GM21737 (cell line): ENCODE results near the gene KCNH1.
"Not testable (repeated sequence)": the region's sequence is repeated elsewhere in the genome, so short reads cannot be mapped to it uniquely, and the experiment has no call there.

Experiments used
- ATAC-seq: cut with Tn5 transposase; IDR thresholded peaks from one replicate; pipeline ENCODE4 v1.9.1; 2021; ENCODE audit warnings: mild to moderate bottlenecking, moderate library complexity; ENCODE audit not compliant: unreplicated experiment

The KCNH1 gene

DNA sequence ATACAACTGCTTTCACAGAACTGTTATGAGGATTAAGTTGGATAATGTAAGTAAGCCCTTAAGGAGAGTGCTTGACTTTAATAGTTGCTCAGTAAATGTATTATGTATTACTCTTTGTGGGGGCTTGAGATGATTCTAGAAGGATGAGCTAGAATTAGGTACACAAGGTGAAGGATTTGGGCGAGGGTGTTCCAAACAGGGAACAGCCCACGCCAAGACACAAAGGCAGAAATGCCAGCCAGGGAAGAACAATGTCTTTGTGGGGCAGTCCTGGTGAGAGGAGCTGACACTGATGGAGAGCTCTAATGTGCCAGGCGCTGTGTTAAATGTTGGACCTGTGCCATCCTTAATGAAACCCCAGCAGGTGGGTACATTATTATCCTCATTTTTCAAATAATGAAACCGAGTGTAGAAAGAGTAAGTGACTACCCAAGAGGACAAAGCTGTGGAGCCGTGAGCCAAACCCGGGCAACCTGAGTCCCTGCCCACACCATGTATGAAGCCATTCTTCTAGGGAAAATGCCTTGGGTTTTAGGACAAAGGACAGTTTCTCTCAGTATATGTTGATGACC, 442.8 kb downstream of the KCNH1 start:
- no peak for ATAC-seq

DNA sequence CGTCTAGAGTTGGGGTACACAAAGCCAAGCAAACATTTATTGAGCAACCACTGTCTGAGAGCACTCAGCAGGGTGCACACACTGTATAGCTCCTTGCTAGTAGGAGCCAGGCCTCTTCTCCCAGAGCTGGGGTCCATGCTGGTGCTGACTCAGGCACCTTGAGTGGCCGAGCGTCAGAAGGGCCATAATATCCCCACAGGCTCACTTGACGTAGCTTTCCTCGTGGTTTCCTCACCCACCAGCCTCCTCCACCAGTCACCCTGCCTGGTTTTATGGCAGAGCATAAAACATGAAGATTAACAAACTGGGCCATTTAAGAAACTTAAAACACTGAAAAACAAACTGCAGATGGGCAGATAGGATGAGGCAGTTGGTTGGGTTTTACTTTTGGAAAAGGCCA, 443.7 kb downstream of the KCNH1 start:
- ATAC-seq = no peak

DNA sequence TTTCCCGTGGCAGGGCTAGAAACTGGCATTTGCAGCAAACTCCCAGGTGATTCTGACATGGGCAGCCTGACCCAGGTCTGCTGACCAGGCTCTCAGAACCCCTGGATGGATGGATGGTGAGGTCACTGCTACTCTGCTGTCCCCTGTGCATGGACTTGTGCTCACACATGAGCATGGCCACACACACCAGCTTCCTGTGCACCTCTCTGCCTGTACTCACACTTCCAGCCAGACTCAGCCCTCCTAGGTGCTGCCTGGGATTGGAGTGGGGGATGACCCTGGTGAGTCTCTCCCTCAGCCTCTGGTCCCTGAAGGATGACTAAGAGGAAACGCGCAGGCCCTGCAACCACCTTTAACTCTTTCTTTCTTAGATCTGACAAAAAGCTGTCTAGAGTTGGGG, 444.1 kb downstream of the KCNH1 start:
- no peak for ATAC-seq

DNA sequence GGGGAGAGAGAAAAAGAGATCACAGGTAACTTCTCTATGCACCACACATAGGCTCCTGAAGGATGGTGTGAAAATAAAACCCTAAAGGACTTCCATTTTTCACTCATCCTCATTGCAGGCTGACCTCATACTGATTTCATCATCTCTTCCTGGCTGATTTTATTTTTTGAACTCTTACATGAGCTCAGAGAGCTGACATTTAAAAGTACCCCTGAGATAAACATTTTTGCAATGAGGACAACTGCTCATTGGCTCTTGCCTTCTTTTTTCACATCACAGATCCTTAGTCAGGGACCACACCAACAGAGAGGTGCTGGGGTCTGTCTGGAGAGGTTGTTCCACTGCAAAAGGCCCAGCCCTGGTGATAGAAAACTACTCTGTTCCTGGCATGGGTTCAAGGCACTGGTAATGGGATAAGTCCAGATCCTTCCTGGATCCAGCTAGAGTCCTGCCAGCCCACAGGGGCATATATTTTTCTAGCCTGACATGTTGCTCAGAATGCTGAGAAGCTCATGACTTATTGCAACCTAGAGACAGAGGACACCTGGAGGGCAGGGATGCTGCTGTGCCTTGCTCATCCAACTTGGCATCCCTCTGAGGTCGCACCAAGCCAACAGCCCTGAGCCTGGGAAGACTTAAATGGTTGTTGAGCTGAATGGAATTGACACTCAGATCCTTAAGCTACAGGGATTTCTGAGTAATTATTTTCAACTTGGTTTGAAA, 445.3 kb downstream of the KCNH1 start:
- ATAC-seq = no peak

DNA sequence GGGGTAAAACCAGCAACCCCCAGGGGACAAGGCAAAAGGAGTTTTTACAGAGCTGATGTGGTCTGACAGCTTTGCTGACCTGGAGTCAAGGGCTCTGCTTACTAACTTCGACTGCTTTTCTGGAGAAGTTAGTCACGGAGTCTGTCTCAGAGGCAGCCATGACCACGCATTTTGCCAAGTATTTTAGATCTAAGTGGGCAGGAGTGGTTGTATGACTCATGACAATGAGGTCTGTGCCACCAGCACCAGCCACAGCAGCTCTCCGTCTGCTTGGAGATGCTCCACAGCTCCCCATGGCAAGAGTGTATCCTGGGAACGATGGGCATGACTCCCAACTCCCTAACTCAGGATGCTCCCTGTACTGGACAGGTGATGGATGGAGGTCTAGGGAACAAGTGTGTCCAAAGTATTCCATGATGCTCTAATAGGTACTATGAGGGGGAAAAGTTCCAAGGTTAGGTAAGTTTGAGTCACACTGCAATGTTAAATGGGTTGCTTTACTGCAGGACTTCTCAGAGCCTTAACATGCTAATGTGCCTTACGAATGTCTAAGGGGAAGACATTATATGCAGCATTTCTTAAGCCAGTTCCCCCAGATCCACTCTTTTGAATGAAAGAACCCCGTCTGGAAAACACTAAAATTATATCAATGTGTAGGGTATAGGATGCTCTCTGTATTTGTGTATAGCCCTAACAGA, 446.2 kb downstream of the KCNH1 start:
- ATAC-seq = no peak

DNA sequence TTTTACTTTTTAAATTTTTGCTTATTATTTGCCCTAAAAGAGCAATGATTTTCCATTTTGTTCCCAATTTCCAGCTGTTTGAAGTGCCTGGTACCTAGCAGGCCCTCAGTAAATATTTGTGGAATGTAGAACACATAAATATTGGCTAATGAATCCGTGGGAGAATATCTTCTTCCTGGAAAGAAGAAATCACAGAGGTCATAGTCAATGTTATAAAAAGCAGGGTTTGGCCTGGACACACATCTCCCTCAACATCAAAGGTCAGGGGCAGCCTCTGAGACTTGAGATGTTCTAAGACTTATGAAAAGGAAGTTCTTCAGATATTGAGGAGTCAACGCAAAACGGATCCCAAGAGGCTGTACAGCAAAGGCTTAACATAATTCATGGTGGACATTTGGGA, 447.1 kb downstream of the KCNH1 start:
- ATAC-seq = no peak

DNA sequence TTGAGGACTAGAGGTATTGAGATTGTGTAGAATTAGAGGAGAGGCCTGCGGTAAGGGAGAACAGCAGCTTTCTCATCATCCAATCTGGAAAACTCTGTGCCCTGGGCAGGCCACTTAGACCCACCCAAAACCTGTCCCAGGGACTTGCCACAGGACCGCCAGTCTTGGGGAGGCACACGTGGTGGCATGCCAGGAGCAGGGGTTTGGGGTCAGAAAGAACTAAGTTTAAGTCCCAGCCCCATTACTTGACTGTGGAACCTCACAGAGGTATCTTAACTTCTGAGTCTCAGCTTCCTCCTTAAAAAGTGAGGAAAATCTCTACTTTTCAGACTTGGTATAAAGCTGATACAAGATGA, 448.7 kb downstream of the KCNH1 start:
- no peak for ATAC-seq

DNA sequence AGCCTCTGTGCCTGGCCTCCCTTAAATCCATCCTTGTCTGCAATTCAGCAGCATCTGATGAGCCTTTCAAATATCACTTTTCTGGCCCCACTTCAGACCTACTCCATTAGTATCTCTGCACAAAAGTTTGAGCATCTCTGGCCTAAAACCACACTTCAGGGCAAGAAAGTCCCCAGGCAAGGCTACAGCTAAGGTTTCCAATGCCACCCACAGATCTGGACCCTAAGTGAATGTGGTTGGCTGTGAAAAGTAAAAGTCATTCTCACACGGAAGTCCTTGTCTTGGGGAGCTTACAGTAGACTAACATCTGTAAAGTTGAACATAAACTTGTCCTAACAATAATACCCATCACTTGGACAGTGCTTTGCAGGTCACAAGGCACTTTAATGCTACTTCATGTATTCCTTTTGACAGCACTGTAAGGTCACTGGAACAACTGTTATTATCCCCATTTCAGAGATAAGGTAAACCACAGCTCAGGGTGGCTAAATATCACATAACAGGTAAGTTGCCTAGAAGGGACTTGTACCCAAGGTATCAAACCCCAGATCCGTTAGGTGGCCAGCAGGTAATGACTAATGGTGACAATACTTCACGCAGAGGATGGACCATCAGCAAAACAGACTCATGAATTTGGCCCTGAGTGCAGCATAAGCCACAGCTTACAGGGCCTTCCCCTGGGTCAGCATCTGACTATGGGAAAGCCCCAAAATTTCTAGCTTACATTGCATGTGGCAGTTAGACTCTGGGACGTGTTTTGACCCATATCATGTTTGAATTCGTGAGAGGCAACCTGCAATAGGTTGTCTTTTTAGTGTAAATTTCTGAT, 449.3 kb downstream of the KCNH1 start:
- ATAC-seq = peak; percentile 72

DNA sequence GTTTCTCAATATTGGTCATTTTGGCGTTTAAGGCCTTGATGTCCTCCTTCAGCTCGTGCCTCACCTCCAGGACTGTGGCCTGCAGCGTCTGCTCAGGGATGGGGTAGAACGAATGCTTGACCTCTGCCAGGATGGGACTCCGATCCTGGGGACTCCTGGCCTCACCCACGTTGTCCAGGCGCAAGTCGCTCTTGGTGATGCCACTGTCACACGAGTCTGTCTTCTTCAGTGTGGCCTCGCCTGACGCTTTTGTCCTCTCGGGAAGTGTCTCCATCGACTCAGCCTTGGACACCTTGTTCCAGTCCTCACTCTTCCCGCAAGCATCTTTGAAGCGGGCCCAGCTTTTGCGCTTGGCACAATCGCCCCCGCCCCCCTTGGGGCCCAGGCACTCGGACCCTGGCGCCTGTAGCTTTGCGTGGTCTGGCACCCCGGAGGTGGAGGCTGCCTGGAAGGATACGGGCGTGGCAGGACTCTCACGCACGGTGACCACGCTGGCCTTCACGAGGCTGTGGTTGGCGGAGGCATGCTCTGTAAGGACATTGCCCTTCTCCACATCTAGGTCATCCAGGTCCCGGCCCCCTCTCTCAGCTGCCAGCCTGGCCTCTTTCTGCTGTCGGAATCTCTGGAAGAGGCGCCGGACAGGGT, 450.4 kb downstream of the KCNH1 start:
- no peak for ATAC-seq

DNA sequence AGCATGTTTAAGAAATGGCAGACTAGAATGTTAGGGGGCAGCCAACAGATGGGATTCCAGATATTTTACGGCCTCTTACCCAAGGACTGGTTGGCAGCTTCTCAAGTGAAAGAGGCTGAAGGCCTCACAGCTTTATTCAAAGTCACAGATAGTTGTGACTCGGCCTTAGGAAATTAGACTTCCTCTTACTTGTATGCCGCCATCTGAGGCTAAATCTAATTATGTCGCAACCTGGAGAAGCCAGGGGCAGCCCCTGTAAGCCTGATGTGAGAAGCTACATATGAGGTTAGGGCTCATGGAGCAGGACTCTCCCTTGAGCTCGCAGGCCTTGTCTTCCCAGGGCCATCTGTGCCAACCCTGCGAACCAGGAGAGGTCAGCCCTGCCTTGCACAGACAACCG, 452.8 kb downstream of the KCNH1 start:
- ATAC-seq = no peak

DNA sequence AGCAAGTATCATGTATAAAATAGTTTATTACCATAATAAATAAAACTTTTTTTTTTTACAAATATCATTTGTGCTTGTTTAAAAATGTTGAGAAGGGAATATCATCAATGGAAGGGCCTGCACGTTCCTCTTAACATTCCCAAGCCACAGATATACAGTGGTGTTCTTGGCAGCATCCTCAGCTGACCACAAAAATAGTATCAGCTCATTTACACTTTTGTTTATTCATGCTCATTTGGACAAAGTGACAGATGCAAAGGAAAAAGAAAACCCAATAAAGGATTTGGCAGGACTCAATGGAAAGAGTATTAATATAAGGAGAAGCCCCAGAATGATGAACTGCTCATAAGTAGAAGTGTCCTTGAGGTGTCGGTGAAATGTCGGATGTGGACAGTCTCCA, 455.6 kb downstream of the KCNH1 start:
- ATAC-seq = no peak

DNA sequence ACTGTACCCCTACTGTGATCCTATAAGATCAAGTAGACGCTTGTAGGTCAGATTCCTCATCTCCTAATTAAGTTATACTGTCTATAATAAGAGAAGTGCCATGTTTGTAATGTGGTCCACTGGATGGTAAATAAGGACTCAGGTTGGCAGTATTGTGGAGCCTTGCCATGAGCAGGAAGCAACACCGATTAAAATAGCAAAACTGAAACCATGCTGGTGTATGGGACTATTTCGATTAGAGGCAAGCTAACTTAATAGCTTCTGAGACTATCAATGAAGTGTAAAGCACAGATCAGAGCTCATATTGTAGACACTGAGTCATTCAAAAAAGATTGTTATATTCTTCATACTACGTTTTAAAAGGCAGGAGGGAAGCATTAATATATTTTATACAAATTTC, 456.4 kb downstream of the KCNH1 start:
- ATAC-seq = no peak

DNA sequence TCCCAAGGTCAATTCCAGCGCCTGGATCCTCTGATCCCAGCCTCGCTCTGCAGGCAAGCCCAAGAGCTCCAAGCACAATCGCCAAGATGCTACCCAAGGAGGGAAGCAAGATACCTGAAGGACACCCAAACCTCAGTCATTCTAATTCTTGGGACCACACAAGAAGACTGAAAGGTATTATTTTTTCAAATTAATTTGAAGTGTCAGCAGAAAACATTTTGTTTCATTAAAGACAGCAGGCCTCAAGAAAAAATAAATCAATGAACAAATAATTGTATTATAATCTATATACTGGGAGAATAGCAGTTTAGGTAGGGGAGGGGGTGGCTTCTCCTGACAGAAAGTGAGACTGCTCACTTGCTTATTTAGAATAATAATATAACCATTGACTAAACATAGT, 457.4 kb downstream of the KCNH1 start:
- no peak for ATAC-seq

DNA sequence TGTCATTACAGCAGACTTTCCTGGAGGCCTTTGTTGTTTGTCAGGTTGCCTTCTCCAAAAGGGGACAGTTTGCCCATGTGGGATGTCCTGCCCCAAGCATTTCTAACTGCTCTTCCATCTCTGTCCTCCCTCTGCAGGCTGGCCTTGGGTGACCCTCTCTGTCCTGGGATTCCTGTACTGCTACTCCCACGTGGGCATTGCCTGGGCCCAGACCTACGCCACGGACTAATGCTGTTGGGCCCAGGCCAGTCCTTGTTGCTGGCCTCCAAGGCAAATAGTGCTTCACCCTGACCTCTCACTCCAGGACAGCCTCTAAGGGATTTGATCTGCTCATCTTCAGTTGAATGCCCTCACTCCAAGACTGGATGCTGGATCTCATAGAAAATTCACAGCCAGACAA, 459.8 kb downstream of the KCNH1 start:
- ATAC-seq = no peak

DNA sequence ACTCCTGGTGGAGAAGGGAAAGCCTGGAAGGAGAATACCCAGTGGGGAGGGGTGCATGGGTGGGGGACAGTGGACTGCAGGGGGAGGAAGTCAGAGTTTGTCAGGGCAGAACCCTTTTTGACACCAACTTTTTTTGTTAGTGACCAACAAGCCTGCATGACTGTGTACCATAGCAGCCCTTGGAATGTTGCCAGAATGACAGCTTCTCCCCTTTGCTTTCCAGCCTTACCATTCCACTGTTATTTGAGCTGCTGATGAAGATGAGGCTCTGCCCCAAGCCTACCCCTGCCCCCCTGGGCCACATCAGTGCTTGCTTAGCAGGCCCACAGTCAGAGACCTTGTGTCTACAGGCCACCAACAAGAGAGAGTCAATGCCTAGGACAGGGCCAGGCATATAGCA, 464.0 kb downstream of the KCNH1 start:
- no peak for ATAC-seq

DNA sequence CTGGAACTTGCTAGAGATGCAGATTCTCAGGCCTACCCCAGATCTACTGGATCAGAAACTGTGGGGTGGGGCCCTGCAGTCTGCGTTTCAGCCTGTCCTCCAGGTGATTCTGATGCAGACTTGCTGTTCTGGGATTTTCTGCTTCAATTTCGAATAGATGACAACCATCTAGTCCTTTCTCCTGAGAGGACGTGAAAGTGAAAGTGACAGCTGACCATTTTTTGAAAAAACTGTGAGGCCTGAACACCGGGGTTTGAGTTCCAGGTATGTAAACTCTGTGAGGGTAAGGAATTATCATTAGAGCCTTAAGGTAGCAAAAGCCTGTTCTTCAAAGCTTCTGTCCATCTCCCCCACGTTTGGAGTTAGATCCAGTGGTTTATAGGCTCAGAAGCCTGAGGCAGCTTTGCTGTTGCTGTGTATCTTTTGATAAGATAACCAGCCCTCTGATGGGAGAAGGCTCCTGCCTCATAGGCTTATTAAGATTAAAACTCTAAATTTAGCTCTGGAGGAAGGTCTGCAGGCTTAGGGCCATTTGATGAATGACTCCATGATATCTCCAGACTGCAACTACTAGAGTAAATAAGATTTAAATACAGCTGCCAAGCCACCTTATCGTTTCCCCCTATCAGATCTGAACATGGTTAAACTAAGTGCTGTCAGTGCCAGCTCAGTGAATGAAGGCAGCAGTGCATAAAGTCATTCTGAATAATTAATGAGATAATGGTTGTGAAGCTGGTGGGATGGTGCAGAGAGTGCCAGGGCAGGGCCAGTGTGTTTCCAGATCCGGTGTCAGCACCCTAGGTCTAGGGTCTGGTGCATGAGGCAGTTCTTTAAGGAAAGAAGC, 470.0 kb downstream of the KCNH1 start:
- no peak for ATAC-seq

DNA sequence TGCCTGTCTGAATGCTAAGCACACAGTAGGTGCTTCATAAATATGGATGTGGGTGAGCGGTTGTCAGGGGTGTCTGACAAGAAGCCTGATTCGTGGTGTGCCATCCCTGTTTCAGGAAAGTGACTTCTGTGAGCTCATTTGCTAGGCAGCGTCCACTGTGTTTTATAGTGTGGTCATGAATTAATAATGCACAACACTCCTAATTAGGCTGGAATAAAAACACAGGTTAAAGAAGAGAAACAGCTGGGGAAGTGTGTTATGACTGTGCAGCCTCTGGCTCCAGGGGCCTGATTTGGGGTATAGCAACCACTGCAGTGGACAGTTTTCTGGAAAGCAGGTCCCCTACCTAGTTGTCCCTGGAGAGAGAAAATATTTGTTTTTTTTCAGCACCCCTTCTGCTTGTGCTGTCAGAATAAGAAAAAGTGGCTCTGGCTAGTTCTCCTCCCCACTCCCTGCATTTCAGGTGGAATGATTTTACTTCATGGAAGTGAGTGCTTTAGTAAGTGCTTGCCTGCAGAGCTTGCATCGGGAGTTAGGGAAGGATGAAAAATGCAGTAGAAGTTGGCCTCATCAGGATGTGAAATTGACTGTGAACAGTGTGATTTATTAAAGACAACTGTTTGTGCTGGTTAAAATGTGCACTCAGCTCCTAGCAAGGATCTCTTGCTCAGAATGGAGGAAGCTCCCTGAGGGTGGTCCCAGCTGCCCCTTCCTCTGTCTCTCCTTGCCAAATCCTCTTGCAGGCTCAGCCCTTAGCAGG, 471.5 kb downstream of the KCNH1 start:
- no peak for ATAC-seq

DNA sequence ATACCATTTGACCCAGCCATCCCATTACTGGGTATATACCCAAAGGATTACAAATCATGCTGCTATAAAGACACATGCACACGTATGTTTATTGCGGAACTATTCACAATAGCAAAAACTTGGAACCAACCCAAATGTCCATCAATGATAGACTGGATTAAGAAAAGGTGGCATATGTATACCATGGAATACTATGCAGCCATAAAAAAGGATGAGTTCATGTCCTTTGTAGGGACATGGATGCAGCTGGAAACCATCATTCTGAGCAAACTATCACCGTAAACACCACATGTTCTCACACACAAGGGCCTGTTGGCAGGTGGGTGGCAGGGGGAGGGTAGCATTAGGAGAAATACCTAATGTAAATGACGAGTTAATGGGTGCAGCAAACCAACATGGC, 472.4 kb downstream of the KCNH1 start:
- ATAC-seq = not testable (repeated sequence)

DNA sequence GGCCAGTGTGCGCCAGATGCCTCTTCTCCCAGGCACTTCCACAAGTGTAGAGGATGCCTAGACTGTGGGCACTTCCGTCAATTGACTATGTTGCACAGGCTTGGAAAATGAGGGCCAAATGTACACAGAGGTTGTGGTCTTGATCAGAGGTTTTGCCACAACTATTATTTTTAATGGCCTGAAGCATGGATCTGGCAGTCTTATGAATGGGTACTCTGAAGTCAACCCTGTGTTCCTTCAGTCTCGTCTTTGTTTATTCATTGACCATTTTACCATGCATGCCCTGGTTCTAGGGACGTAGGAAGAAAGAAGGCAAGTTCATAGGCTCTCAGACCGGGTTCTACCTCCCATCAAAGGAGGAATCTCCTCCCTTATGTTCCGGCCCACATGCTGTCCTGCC, 476.1 kb downstream of the KCNH1 start:
- no peak for ATAC-seq

DNA sequence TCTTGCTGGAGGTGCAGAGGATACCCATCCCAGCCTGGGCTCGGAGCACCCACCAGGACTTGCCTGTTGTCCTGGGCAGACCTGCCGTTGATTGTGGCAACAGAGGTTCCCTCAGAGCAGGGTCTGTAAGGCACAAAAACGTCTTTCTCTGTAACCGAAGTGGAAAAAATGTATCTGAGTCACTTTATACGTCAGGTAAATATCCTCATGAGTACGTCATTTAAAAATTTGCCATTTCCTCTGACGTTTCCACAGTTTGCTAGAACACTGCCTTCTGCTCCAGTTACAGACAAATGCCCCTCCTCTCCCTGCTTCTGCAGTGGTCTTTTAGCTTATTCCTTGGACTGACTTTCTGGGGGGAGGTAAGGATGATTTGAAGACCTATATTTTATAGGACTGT, 478.4 kb downstream of the KCNH1 start:
- no peak for ATAC-seq
